Measurements from ENCODE around the gene NKIRAS2. TPM values are rescaled to one million over a fixed set of nuclear protein-coding genes. Genes with fewer than 3 reads are reported as not detected.

The NKIRAS2 gene
- total and polyA plus RNA-seq, 2 of the 13 experiments (the other 11 are each of a cell fraction or from before 2014, with no cell fraction given) = 27.9 to 42.0 TPM

DNA sequence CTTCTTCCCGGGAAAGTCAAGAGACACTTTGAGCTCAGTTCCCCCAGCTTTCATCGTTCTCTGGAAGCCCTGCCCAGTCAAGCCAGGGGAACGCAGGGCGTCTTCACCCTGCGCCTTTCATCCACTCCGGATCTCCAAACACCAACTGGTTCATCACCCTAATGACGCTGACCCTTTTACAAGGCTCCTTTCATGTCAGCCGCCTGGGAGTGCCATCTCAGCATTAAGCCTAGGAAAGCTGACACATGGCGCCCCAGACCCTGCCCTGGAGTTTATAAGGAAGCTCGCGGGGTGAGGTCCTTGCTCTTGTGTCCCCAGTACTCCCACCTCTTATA lies 2.1 kb upstream of the NKIRAS2 start (continued):
- TF ChIP-seq, protein P1, sequence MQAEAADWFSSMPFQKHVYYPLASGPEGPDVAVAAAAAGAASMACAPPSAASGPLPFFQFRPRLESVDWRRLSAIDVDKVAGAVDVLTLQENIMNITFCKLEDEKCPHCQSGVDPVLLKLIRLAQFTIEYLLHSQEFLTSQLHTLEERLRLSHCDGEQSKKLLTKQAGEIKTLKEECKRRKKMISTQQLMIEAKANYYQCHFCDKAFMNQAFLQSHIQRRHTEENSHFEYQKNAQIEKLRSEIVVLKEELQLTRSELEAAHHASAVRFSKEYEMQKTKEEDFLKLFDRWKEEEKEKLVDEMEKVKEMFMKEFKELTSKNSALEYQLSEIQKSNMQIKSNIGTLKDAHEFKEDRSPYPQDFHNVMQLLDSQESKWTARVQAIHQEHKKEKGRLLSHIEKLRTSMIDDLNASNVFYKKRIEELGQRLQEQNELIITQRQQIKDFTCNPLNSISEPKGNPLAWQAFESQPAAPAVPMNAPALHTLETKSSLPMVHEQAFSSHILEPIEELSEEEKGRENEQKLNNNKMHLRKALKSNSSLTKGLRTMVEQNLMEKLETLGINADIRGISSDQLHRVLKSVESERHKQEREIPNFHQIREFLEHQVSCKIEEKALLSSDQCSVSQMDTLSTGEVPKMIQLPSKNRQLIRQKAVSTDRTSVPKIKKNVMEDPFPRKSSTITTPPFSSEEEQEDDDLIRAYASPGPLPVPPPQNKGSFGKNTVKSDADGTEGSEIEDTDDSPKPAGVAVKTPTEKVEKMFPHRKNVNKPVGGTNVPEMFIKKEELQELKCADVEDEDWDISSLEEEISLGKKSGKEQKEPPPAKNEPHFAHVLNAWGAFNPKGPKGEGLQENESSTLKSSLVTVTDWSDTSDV (CRISPR knock-in tag; IDR thresholded peaks at IDR 0.05) = no peak
- TF ChIP-seq RELA (CRISPR knock-in tag; IDR thresholded peaks at IDR 0.05) (no peak), NPAS2 (CRISPR knock-in tag; IDR thresholded peaks at IDR 0.05; ENCODE audit: borderline replicate concordance) (0 out of 2 replicates have a peak, but pooled peaks have one; percentile 54), EP300 (IDR thresholded peaks at IDR 0.05; ENCODE audit: low read depth in 2 of 2, low read length in 2 of 2) (no peak), EP300 (CRISPR knock-in tag; IDR thresholded peaks at IDR 0.05; ENCODE audit: borderline replicate concordance) (0 out of 2 replicates have a peak, but pooled peaks have one; percentile 6), ZNF605 (CRISPR knock-in tag; IDR thresholded peaks at IDR 0.05) (0 out of 2 replicates have a peak, but pooled peaks have one; percentile 6), ZNF17 (CRISPR knock-in tag; IDR thresholded peaks at IDR 0.05) (0 out of 2 replicates have a peak, but pooled peaks have one; percentile 12), FOXC1 (CRISPR knock-in tag; IDR thresholded peaks at IDR 0.05; ENCODE audit: borderline replicate concordance) (0 out of 2 replicates have a peak, but pooled peaks have one; percentile 8), ZNF253 (CRISPR knock-in tag; IDR thresholded peaks at IDR 0.05; ENCODE audit: borderline replicate concordance) (0 out of 2 replicates have a peak, but pooled peaks have one; percentile 15), FOXO1 (CRISPR knock-in tag; IDR thresholded peaks at IDR 0.05) (no peak), RFX1 (IDR thresholded peaks at IDR 0.05) (0 out of 2 replicates have a peak, but pooled peaks have one; percentile 2), NFIC (IDR thresholded peaks at IDR 0.05; ENCODE audit: low read length) (0 out of 2 replicates have a peak, but pooled peaks have one; percentile 6), ZNF788 (CRISPR knock-in tag; IDR thresholded peaks at IDR 0.05; ENCODE audit: borderline replicate concordance) (no peak), ZNF367 (CRISPR knock-in tag; IDR thresholded peaks at IDR 0.05; ENCODE audit: borderline replicate concordance) (0 out of 2 replicates have a peak, but pooled peaks have one; percentile 10), TBX2 (CRISPR knock-in tag; IDR thresholded peaks at IDR 0.05; ENCODE audit: borderline replicate concordance) (no peak), AHR (CRISPR knock-in tag; IDR thresholded peaks at IDR 0.05) (peak; percentile 1; the same call in 1 of the 2 replicates), MAFK (conservative IDR thresholded peaks at IDR 0.05 in 1 of 2, IDR thresholded peaks at IDR 0.05 in 1 of 2; ENCODE audit: low read length in 2 of 2) (peak; percentile 63 to 69)
- TF ChIP-seq, protein P2, sequence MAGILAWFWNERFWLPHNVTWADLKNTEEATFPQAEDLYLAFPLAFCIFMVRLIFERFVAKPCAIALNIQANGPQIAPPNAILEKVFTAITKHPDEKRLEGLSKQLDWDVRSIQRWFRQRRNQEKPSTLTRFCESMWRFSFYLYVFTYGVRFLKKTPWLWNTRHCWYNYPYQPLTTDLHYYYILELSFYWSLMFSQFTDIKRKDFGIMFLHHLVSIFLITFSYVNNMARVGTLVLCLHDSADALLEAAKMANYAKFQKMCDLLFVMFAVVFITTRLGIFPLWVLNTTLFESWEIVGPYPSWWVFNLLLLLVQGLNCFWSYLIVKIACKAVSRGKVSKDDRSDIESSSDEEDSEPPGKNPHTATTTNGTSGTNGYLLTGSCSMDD (CRISPR knock-in tag; IDR thresholded peaks at IDR 0.05) = no peak
- TF ChIP-seq, protein P3, sequence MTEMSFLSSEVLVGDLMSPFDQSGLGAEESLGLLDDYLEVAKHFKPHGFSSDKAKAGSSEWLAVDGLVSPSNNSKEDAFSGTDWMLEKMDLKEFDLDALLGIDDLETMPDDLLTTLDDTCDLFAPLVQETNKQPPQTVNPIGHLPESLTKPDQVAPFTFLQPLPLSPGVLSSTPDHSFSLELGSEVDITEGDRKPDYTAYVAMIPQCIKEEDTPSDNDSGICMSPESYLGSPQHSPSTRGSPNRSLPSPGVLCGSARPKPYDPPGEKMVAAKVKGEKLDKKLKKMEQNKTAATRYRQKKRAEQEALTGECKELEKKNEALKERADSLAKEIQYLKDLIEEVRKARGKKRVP (CRISPR knock-in tag; IDR thresholded peaks at IDR 0.05) = 0 out of 4 replicates have a peak, but pooled peaks of 1 of the 2 experiments have one; percentile 19
- TF ChIP-seq, protein P4, sequence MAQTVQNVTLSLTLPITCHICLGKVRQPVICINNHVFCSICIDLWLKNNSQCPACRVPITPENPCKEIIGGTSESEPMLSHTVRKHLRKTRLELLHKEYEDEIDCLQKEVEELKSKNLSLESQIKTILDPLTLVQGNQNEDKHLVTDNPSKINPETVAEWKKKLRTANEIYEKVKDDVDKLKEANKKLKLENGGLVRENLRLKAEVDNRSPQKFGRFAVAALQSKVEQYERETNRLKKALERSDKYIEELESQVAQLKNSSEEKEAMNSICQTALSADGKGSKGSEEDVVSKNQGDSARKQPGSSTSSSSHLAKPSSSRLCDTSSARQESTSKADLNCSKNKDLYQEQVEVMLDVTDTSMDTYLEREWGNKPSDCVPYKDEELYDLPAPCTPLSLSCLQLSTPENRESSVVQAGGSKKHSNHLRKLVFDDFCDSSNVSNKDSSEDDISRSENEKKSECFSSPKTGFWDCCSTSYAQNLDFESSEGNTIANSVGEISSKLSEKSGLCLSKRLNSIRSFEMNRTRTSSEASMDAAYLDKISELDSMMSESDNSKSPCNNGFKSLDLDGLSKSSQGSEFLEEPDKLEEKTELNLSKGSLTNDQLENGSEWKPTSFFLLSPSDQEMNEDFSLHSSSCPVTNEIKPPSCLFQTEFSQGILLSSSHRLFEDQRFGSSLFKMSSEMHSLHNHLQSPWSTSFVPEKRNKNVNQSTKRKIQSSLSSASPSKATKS (CRISPR knock-in tag; IDR thresholded peaks at IDR 0.05) = 0 out of 2 replicates have a peak, but pooled peaks have one; percentile 2

Measured in HepG2 (cell line).